ENCODE measurements around the gene ARFGAP2.

GRCh38 chr11:47121056-47121455 lies 55.6 kb downstream of the ARFGAP2 start:
- TF ChIP-seq CTCF (conservative IDR thresholded peaks at IDR 0.05) (no peak), EZH2 (IDR thresholded peaks at IDR 0.05; ENCODE audit: low read depth) (no peak)
